ENCODE data around the gene PCDHGA7. TPM values are rescaled to one million over a fixed set of nuclear protein-coding genes. Genes with fewer than 3 reads are reported as not detected.
"Not testable (repeated sequence)": the region's sequence is repeated elsewhere in the genome, so short reads cannot be mapped to it uniquely, and the experiment has no call there.

PCDHGA7 gene
- total RNA-seq, 1 experiment from 2014 or later = not detected

DNA sequence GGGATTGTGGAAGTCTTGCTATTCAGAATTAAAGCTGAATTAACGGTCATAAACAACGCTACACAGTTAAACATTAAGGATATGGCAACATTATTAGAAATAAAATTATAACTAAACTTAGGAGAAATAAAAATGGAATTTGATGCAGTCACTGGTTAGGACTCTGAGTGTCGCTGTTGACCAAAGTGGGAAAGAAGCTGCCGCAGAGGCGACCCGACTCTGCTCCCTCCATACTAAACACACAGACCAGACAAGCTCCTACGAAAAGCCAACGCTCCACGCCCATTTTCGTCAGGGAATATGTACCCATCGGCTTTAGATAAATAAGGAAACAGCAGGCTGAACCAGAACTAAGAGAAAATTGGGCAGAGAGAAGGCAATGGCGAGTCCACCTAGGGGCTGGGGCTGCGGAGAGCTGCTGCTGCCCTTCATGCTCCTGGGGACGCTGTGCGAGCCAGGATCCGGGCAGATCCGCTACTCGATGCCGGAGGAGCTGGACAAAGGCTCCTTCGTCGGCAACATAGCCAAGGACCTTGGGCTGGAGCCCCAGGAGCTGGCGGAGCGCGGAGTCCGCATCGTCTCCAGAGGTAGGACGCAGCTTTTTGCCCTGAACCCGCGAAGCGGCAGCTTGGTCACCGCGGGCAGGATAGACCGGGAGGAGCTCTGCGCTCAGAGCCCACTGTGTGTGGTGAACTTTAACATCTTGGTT is 18.4 kb upstream of the PCDHGA7 start, which contains the start of gene PCDHGA5:
Gene PCDHGA5, plus strand, starts transcription at position 211 of the 709 bp plus-strand sequence. Its CDS starts 169 bp downstream, at position 380.
- in situ Hi-C loops (cut with HindIII; ENCODE audit: low sequenced_read_pairs) = no loop called here
- peak; percentile 25 for DNase-seq (ENCODE audit: low spot score)

- DNase-seq (ENCODE audit: low spot score) = no peak
- in situ Hi-C loops (cut with HindIII; ENCODE audit: low sequenced_read_pairs) = no loop called here
Observed at GRCh38 chr5:141366016-141366896, 16.3 kb upstream of the PCDHGA7 start.

DNA sequence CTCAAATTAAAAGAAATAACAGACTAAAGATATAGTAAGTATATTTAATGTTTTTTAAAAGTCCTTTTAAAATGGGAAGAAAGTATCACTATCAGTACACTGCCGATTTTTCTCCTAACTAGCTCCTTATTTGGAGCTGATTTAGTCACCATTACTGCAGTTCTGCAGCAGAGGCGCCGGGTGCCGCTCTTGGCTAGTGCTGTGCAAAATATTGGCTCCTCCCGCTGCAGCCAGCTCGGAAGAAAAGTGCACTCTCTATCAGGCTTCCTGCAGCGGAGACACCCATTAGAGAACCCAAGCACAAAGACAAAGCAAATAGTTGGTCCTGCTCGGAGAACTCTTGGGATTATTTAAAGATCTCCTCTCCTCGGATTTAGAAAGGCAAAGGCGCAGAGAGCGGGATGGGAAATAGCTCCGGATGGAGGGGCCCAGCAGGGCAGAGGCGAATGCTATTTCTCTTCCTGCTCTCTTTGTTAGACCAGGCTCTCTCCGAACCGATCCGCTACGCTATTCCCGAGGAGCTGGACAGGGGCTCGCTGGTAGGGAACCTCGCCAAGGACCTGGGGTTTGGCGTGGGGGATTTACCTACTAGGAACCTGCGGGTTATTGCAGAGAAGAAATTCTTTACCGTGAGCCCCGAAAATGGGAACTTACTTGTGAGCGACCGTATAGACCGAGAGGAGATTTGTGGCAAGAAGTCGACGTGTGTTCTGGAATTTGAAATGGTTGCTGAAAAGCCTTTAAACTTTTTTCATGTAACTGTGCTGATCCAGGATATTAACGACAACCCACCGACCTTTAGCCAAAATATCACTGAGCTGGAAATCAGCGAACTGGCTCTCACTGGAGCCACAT is 12.3 kb upstream of the PCDHGA7 start, which contains the start of gene PCDHGB3:
Gene PCDHGB3, plus strand, starts transcription at position 249 of the 855 bp plus-strand sequence. Its CDS starts 153 bp downstream, at position 402.
- DNase-seq (ENCODE audit: low spot score) = no peak
- in situ Hi-C loops (cut with HindIII; ENCODE audit: low sequenced_read_pairs) = no loop called here

GRCh38 chr5:141371572-141372475 is 10.7 kb upstream of the PCDHGA7 start:
- in situ Hi-C loops (cut with HindIII; ENCODE audit: low sequenced_read_pairs) = no loop called here

DNA sequence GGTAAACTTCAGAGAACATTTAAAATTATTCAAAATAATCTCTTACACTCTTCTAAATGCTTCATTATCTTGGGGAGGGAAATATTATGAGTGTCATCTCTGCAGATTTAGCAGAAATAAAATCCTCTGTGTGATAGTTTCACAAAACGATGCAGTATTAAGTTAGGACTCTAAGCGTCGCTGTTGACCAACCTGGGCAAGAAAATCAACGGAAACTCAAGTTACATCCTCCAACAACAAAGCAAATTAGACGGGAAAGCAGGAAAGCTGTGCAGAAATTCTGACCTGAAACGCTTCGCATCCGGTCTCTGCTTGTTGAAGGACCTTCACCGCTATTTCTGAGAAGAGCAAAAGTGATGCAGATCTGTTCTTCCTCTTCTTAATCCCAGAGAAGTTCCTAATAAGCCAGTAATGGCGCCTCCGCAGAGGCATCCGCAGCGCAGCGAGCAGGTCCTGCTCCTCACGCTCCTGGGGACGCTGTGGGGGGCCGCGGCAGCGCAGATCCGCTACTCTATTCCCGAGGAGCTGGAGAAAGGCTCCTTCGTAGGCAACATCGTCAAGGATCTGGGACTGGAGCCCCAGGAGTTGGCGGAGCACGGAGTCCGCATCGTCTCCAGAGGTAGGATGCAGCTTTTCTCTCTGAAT is 8.7 kb upstream of the PCDHGA7 start, which contains the start of gene PCDHGA6:
Gene PCDHGA6, plus strand, starts transcription at position 219 of the 645 bp plus-strand sequence. Its CDS starts 193 bp downstream, at position 412.
- in situ Hi-C loops (cut with HindIII; ENCODE audit: low sequenced_read_pairs) = no loop called here
- DNase-seq (ENCODE audit: low spot score) = peak; percentile 45

More at GRCh38 chr5:141371572-141372475, 10.7 kb upstream of the PCDHGA7 start:
- no peak for DNase-seq (ENCODE audit: low spot score)

DNA sequence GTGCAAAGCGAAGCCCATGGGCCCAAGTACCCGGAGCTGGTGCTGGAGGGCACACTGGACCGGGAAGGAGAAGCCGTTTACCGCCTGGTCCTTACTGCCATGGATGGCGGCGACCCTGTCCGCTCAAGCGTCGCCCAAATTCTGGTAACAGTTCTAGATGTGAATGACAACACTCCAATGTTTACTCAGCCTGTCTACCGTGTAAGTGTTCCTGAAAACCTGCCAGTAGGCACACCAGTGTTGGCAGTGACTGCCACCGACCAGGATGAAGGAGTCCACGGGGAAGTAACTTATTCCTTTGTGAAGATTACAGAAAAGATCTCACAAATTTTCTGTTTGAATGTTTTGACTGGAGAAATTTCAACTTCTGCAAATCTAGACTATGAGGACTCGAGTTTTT is 7.9 kb upstream of the PCDHGA7 start:
- no peak for DNase-seq (ENCODE audit: low spot score)
- in situ Hi-C loops (cut with HindIII; ENCODE audit: low sequenced_read_pairs) = no loop called here

DNA sequence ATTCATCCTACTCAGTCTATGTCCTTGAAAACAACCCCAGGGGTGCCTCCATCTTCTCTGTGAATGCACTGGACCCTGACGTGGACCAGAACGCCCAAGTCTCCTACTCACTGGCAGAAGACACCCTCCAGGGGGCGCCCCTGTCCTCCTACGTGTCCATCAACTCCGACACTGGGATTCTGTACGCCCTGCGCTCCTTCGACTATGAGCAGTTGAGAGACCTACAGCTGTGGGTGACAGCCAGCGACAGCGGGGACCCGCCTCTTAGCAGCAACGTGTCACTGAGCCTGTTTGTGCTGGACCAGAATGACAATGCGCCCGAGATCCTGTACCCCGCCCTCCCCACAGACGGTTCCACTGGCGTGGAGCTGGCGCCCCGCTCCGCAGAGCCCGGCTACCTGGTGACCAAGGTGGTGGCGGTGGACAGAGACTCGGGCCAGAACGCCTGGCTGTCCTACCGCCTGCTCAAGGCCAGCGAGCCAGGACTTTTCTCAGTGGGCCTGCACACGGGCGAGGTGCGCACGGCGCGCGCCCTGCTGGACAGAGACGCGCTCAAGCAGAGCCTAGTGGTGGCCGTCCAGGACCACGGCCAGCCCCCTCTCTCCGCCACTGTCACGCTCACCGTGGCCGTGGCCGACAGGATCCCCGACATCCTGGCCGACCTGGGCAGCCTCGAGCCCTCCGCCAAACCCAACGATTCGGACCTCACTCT is 6.9 kb upstream of the PCDHGA7 start:
- in situ Hi-C loops (cut with HindIII; ENCODE audit: low sequenced_read_pairs); DNase-seq (ENCODE audit: low spot score): not testable (repeated sequence)

DNA sequence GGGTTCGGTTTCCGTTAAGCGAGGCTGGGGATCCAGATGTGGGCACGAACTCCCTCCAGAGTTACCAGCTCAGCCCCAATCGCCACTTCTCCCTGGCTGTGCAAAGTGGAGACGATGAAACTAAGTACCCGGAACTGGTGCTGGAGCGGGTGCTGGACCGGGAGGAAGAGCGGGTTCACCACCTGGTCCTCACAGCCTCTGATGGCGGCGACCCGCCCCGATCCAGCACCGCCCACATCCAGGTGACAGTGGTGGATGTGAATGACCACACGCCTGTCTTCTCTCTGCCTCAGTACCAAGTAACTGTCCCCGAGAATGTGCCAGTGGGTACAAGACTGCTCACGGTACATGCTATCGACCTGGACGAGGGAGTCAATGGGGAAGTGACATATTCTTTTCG is 803 bp downstream of the PCDHGA7 start:
- in situ Hi-C loops (cut with HindIII; ENCODE audit: low sequenced_read_pairs) = no loop called here

DNA sequence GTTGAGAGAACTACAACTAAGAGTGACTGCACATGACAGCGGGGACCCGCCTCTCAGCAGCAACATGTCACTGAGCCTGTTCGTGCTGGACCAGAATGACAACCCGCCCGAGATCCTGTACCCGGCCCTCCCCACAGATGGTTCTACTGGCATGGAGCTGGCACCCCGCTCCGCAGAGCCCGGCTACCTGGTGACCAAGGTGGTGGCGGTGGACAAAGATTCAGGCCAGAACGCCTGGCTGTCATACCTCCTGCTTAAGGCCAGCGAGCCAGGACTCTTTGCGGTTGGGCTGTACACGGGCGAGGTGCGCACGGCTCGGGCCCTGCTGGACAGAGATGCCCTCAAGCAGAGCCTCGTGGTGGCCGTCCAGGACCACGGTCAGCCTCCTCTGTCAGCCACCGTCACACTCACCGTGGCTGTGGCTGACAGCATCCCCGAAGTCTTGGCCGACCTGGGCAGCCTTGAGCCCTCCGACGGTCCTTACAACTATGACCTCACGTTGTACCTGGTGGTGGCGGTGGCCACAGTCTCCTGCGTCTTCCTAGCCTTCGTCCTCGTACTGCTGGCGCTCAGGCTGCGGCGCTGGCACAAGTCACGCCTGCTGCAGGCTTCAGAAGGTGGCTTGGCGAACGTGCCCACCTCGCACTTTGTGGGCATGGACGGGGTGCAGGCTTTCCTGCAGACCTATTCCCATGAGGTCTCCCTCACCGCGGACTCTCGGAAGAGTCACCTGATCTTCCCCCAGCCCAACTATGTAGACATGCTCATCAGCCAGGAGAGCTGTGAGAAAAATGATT is 2.1 kb downstream of the PCDHGA7 start:
- no peak for DNase-seq (ENCODE audit: low spot score)
- in situ Hi-C loops (cut with HindIII; ENCODE audit: low sequenced_read_pairs) = no loop called here

More for the DNA sequence above, 803 bp downstream of the PCDHGA7 start:
- no peak for DNase-seq (ENCODE audit: low spot score)

DNA sequence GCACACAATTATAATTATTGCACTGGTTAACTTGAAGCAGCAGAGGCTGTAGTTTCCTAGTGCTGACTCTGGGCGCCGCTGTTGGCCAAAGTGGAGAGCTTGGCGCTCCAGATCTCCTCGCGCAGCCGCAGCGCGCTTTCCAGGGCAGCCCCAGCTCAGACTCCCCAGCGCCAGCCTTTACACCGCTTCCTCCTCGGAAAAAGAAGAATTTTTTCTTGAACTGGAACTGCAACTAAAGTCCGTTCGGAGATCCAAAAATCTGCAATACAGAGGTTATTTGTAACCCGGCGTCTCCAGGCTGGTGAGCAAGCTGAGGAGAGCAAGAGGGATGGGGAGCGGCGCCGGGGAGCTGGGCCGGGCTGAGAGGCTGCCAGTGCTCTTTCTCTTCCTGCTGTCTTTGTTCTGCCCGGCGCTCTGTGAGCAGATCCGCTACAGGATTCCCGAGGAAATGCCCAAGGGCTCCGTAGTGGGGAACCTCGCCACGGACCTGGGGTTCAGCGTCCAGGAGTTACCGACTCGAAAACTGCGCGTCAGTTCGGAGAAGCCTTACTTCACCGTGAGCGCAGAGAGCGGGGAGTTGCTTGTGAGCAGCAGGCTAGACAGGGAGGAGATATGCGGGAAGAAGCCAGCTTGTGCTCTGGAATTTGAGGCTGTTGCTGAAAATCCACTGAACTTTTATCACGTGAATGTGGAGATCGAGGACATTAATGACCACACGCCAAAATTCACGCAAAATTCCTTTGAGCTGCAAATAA is 5.2 kb downstream of the PCDHGA7 start, which contains the start of gene PCDHGB4:
Gene PCDHGB4, plus strand, starts transcription at position 142 of the 755 bp plus-strand sequence. Its CDS starts 187 bp downstream, at position 329.
- DNase-seq (ENCODE audit: low spot score); in situ Hi-C loops (cut with HindIII; ENCODE audit: low sequenced_read_pairs): not testable (repeated sequence)

- in situ Hi-C loops (cut with HindIII; ENCODE audit: low sequenced_read_pairs) = no loop called here
- no peak for DNase-seq (ENCODE audit: low spot score)
Observed at GRCh38 chr5:141388661-141389060, 6.1 kb downstream of the PCDHGA7 start.

- no peak for DNase-seq (ENCODE audit: low spot score)
- in situ Hi-C loops (cut with HindIII; ENCODE audit: low sequenced_read_pairs) = no loop called here
Observed at GRCh38 chr5:141389153-141390042, 6.9 kb downstream of the PCDHGA7 start.

- DNase-seq (ENCODE audit: low spot score) = no peak
- in situ Hi-C loops (cut with HindIII; ENCODE audit: low sequenced_read_pairs) = no loop called here
Observed at GRCh38 chr5:141392429-141393198, 10.1 kb downstream of the PCDHGA7 start, which contains the start of gene PCDHGA8. PCDHGA8 (plus strand) TSS chr5:141392633; CDS start chr5:141392814, 181 bp downstream.

DNA sequence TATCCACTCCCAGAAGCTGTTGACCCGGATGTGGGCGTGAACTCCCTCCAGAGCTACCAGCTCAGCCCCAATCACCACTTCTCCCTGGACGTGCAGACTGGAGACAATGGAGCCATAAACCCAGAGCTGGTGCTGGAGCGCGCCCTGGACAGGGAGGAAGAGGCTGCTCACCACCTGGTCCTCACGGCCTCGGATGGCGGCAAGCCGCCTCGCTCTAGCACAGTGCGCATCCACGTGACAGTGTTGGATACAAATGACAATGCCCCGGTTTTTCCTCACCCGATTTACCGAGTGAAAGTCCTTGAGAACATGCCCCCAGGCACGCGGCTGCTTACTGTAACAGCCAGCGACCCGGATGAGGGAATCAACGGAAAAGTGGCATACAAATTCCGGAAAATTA is 10.7 kb downstream of the PCDHGA7 start:
- in situ Hi-C loops (cut with HindIII; ENCODE audit: low sequenced_read_pairs) = no loop called here
- DNase-seq (ENCODE audit: low spot score) = no peak
